GM18508 (cell line): ENCODE data around the gene SLC45A3.
"Not testable (repeated sequence)": the region's sequence is repeated elsewhere in the genome, so short reads cannot be mapped to it uniquely, and the experiment has no call there.

Experiments
- ATAC-seq: cut with Tn5 transposase; IDR thresholded peaks from one replicate; pipeline ENCODE4 v1.9.1; 2021; ENCODE audit warnings: moderate number of reproducible peaks; ENCODE audit not compliant: insufficient read depth, unreplicated experiment

SLC45A3 gene

GRCh38 chr1:205639567-205639966 lies 40.7 kb downstream of the SLC45A3 start:
- ATAC-seq: no peak

GRCh38 chr1:205637854-205638468 lies 42.3 kb downstream of the SLC45A3 start:
- no peak for ATAC-seq

DNA sequence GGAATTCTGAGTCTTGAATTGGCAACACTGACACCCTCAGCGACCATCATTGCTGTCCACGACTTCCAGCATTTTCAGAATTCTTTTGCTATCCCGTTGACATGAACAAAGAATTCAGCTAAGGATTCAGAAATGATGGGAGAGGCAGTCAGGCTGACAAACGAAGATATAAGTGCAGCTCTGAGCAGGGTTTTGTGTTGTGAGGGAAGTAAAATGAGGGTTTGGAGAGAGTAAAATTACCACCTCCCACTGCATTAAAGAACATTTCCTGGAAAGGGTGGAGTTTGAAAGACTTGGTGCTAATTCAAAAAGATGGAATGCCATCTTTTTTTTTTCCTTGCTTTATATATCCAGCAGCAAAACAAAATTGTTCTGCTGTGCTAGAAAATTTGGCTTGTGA lies 43.6 kb downstream of the SLC45A3 start:
- ATAC-seq: no peak

DNA sequence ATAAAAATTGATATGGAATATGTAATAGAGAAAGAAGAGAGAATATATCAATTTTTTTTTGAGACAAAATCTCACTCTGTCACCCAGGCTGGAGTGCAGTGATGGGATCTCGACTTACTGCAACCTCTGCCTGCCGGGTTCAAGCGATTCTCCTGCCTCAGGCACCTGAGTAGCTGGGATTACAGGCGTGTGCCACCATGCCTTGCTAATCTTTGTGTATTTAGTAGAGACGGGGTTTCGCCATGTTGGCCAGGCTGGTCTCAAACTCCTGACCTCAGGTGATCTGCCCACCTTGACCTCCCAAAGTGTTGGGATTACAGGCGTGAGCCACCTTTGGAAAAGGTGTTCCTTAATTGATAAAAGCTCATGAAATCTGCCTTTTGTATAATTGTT lies 44.2 kb downstream of the SLC45A3 start:
- not testable (repeated sequence) for ATAC-seq

GRCh38 chr1:205633421-205633976 lies 46.8 kb downstream of the SLC45A3 start:
- no peak for ATAC-seq

GRCh38 chr1:205632669-205633169 lies 47.6 kb downstream of the SLC45A3 start:
- ATAC-seq: no peak

DNA sequence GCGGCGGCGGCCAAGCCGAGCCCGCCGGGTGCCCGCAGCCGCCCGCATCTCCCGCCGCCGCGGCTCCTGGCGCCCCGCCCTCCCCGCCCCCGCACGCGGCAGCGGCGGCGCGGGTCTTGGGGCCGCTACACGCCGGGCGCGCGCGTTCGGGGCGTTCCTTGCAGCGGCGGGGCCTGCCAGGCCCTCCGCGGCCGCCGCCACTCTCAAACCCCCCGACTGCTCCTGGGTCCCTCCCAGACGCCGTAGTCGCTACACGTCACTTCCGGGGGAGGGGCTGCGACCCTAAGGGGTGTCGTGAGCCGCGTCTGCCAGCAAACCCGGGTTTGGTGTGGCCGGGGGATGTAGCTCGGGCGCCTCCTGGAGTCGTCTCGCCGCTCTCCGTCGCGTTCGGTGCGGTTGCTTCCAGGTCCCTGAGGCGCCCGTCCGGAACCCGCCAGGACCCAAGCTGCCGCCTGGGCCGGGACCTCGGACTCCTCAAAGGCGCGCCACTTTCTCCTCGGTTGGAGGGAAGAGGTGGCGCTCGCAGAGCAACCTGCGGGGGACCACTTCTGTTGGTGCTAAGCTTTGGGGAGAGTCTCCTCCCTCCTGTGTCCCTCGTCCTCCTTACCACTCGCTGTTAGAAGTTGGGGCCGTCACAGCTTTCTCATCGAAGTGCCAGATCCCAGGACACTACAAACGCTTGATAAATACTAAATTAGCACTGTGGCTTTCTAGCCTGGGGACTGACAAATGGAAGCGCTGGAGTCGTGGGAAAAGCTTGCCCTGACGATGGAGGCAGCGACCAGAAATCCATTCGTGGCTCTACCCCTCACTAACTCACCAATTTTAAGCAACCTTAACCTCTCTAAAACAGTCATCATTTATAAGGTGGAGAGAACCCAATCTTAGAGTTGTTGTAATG lies 48.3 kb downstream of the SLC45A3 start, which contains the start of gene ELK4:
Gene ELK4 (minus strand): TSS at position 244 of the 901 bp plus-strand sequence. CDS start 8,129 bp downstream, outside the sequence.
- ATAC-seq: peak; percentile 46

GRCh38 chr1:205631010-205631767 lies 49.1 kb downstream of the SLC45A3 start:
- ATAC-seq: peak; percentile 51

DNA sequence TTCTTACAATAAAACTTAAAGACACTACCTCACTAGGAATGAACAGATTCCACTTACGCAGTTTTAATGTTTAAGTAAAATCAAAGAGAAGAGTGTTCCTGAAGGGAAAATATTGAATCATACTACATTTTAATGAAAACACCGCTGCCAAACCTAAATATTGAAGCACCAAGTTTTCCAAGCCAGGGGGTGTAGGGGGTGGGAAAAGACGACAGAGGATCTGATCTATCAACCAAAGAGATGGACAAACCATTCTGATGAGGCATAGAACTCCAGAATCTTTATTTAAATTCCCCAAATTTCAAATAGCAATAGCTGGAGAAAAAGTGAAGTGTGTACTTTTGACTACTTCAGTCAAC lies 49.7 kb downstream of the SLC45A3 start:
- no peak for ATAC-seq

DNA sequence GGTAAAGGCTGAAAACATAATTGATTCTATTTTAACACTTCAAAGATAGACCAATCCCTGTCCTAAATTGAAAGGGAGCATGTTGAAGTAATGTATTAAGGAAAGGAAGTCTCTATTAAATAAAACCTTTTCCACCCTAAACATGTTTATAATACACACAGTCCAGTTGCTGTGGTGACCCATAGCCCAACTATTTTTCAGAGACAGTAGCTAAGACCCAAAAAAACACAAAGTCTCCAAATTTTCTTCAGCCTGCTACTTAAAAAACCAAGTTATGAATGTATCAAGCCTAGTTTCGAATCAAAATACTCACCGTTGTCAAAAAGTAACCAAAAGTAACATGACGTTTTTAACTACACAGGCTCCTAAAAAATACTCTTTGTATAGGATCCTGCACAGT lies 50.1 kb downstream of the SLC45A3 start:
- ATAC-seq: no peak

DNA sequence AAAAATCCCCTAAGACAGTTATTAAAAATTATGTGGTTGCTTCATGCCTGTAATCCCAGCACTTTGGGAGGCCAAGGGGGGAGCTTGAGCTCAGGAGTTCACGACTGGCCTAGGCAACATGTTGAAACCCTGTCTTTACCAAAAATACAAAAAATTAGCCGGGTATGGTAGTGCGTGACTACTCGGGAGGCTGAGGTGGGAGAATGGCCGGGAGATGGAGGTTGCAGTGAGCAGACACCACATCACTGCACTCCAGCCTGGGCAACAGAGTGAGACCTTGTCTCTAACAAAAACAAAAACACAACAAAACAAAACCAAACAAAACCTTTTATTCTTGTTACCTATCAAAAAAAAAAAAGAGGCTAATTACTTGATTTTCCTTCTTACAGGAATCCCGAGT lies 50.6 kb downstream of the SLC45A3 start:
- no peak for ATAC-seq

- no peak for ATAC-seq
These were observed 52.4 kb downstream of the SLC45A3 start for GRCh38 chr1:205627956-205628355.

GRCh38 chr1:205626216-205626615 lies 54.1 kb downstream of the SLC45A3 start:
- ATAC-seq: no peak

- no peak for ATAC-seq
These were observed 56.7 kb downstream of the SLC45A3 start for GRCh38 chr1:205623646-205624045.

DNA sequence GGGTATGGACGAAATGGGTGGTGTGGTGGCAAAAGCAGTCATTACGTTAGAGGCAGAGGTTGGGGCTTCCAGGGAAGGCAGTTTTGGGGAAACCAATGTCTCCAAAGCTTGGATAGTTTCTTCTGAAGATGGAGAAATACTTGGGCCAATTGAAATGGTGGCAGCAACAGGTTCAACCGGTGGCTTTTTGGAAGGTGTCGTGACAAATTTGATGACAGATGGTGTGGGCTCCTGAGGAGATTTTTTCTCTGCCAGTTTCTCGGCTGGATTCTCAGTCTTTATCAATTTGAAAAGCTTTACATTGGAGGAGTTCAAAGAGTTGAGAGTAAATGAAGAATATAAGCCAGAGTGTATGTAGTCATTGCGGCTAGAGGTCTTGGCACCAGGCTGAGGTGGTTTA lies 60.0 kb downstream of the SLC45A3 start:
- no peak for ATAC-seq

- ATAC-seq: no peak
These were observed 60.9 kb downstream of the SLC45A3 start for GRCh38 chr1:205619376-205619775.

- peak; percentile 47 for ATAC-seq
These were observed 63.6 kb downstream of the SLC45A3 start for GRCh38 chr1:205616563-205617293.

GRCh38 chr1:205615789-205616188 lies 64.5 kb downstream of the SLC45A3 start:
- no peak for ATAC-seq

DNA sequence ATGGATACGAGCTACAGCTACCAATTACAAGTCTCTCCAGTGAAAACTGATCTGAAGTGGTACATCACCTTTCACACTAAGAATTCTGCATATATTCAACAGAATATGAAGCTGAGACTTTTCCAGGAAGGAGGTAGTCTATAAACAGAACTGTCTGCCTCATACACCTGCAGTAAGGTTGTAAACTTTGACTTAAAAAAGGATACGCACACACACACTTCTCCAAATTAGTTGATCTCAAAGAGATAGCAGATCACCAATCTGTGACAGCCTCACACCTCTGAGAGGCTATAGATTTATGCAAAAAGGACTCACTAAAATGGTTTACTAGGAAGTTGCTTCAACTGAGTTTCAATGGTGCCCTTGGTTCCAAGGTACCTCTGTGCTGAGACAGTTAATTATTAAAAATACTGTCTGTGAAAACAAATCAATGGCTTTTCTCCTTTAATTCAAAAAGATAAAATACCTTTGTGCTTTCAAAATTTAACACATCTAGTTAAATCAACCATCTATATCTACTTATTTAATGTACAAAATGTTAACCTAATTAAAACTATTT lies 66.4 kb downstream of the SLC45A3 start:
- no peak for ATAC-seq
